Nephron (organoid): ENCODE measurements around the gene OSBPL1A.

Experiments used
- H3K27ac Mint-ChIP-seq, 3 experiments: 2 replicates each; pipeline ENCODE4 v1.8.0; 2020; ENCODE audit warnings: mixed read lengths in 3 of 3, mild to moderate bottlenecking in 2 of 3, moderate library complexity in 1 of 3
- H3K27me3 Mint-ChIP-seq: 2 replicates; pipeline ENCODE4 v1.8.0; 2021; ENCODE audit warnings: low read depth, mild to moderate bottlenecking, moderate library complexity, mixed read lengths
- H3K36me3 Mint-ChIP-seq: 2 replicates; pipeline ENCODE4 v1.8.0; 2020; ENCODE audit warnings: low read depth, mixed read lengths
- H3K4me1 Mint-ChIP-seq: 2 replicates; pipeline ENCODE4 v1.8.0; 2020; ENCODE audit warnings: mixed read lengths
- H3K4me3 Mint-ChIP-seq, 3 experiments: 2 replicates each; pipeline ENCODE4 v1.8.0; 2020; ENCODE audit warnings: mild to moderate bottlenecking in 3 of 3, mixed read lengths in 3 of 3, moderate library complexity in 2 of 3
- H3K9me3 Mint-ChIP-seq: 2 replicates; pipeline ENCODE4 v1.8.0; 2020; ENCODE audit warnings: mixed read lengths
- CTCF ChIP-seq, 3 experiments: fragments of 200-600 bp; sonication (generic); IDR thresholded peaks; one replicate each; pipeline ENCODE4 v1.5.0; 2021; ENCODE audit warnings: antibody characterized with exemption in 3 of 3; ENCODE audit not compliant: unreplicated experiment in 3 of 3

Gene OSBPL1A

DNA sequence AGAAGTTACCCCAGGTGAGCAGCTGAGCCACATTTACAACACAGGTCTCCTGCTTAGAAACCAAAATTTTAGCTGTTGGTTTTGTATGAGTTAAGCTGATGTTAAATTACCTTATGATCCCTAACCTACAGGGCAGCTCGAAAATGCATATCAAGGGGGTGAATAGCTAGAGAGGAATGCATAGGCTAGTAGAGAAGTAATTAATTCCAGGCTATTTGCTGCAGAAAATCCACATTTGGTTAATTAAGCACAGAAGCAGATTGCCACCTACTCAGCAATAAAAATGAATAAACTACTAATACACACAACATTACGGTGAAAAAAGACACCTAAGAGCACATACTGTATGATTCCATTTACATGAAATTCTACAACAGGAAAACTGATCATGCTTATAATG lies 91.4 kb downstream of the OSBPL1A start:
- Mint-ChIP-seq H3K4me3 (no peak overlapping the region), H3K4me1 (no peaks in the 10 kb centered on the region), H3K9me3 (peaks cover 6% of the 10 kb centered on the region), H3K36me3 (peaks cover 65% of the 10 kb centered on the region), H3K27ac (no peak overlapping the region), H3K27me3 (no peaks in the 10 kb centered on the region)
- TF ChIP-seq CTCF (IDR thresholded peaks at IDR 0.05; ENCODE audit: unreplicated experiment in 3 of 3): no peak

GRCh38 chr18:24300703-24301102 lies 96.9 kb downstream of the OSBPL1A start:
- H3K27ac Mint-ChIP-seq: no peak overlapping the region
- H3K27me3 Mint-ChIP-seq: no peaks in the 10 kb centered on the region
- H3K36me3 Mint-ChIP-seq: peaks cover 49% of the 10 kb centered on the region
- H3K4me1 Mint-ChIP-seq: no peaks in the 10 kb centered on the region
- no peak overlapping the region for H3K4me3 Mint-ChIP-seq
- TF ChIP-seq CTCF (IDR thresholded peaks at IDR 0.05; ENCODE audit: unreplicated experiment in 3 of 3): no peak
- no peaks in the 10 kb centered on the region for H3K9me3 Mint-ChIP-seq

DNA sequence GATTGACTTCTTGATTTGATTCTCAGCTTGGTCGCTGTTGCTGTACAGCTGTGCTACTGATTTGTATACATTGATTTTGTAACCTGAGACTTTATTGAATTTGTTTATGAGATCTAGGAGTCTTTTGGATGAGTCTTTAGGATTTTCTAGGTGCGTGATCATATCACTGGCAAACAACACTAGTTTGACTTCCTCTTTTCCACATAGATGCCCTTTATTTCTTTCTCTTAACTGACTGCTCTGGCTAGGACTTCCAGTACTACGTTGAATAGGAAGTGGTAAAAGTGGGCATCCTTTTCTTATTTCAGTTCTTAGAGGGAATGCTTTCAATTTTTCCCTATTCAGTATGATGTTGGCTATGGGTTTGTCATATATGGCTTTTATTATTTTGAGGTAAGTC lies 101.3 kb downstream of the OSBPL1A start:
- H3K4me1 Mint-ChIP-seq: no peaks in the 10 kb centered on the region
- no peaks in the 10 kb centered on the region for H3K9me3 Mint-ChIP-seq
- TF ChIP-seq CTCF (IDR thresholded peaks at IDR 0.05; ENCODE audit: unreplicated experiment in 3 of 3): no peak
- H3K36me3 Mint-ChIP-seq: peaks cover 21% of the 10 kb centered on the region
- H3K4me3 Mint-ChIP-seq: no peak overlapping the region
- H3K27ac Mint-ChIP-seq: no peak overlapping the region
- no peaks in the 10 kb centered on the region for H3K27me3 Mint-ChIP-seq

DNA sequence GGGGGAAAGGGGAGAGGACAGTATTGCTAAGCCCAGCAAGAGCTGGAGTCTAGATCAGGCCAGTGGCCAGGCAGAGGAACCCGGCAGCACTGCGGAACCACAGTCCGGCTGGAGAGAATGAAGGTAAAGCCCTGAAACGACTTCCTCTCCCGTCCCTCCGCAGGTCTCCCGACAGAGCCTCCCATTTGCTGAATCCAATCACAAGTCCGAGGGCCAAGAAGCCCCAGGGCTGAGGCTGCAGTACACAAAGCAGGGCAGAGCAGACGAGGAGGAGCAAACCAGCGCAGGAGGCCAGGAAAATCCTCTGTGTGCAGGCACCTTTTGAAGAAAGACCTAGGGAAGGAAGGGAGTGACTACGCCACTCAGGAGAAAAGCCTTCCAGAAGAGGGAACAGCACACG lies 104.4 kb downstream of the OSBPL1A start:
- Mint-ChIP-seq H3K36me3 (no peaks in the 10 kb centered on the region), H3K4me1 (no peaks in the 10 kb centered on the region), H3K9me3 (no peaks in the 10 kb centered on the region), H3K27me3 (no peaks in the 10 kb centered on the region), H3K27ac (no peak overlapping the region), H3K4me3 (no peak overlapping the region)
- TF ChIP-seq CTCF (IDR thresholded peaks at IDR 0.05; ENCODE audit: unreplicated experiment in 3 of 3): no peak

GRCh38 chr18:24278591-24278990 lies 119.0 kb downstream of the OSBPL1A start:
- no peak for TF ChIP-seq CTCF (IDR thresholded peaks at IDR 0.05; ENCODE audit: unreplicated experiment in 3 of 3)
- H3K27ac Mint-ChIP-seq: no peak overlapping the region
- H3K36me3 Mint-ChIP-seq: peaks cover 28% of the 10 kb centered on the region
- no peak overlapping the region for H3K4me3 Mint-ChIP-seq
- H3K27me3 Mint-ChIP-seq: no peaks in the 10 kb centered on the region
- H3K9me3 Mint-ChIP-seq: no peaks in the 10 kb centered on the region
- peaks cover 6% of the 10 kb centered on the region for H3K4me1 Mint-ChIP-seq

DNA sequence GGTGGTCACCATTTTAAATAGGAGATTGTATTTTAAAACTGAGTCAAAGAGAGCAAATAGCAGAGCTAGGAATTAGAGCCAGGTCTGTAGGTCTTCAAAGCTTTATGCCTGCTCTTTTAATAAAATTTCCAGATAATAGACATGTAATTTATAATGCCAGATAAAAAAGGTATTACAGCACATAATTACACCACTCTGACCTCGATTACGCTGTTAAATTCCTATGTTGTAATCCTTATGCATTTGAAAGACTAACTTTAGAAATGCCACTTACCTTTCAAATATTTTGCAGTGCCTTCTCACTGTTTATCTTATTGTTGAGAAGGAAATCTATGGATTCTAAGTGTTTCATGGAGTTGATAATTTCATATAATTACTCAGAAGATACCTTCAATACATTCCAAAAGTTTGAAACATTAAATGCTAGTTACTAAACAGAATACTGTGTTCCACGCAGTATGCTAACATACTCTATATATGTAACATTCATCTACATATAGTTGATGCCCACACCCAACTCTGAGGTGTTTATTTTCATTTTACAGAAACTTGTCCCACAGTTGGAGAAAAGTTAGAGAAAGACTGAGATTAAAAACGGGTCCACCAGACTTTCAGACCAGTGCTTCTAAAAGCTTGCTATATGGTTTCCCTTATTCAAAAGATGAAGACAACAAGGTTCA lies 120.0 kb downstream of the OSBPL1A start:
- TF ChIP-seq CTCF (IDR thresholded peaks at IDR 0.05; ENCODE audit: unreplicated experiment in 3 of 3): no peak
- Mint-ChIP-seq H3K27ac (no peak overlapping the region), H3K9me3 (no peaks in the 10 kb centered on the region), H3K4me1 (peaks cover 6% of the 10 kb centered on the region), H3K27me3 (no peaks in the 10 kb centered on the region), H3K36me3 (peaks cover 23% of the 10 kb centered on the region), H3K4me3 (no peak overlapping the region)
